HL-60 (cell line): ENCODE results near the gene AANAT.

Experiments
- DNase-seq, 2 experiments: peaks; one replicate each; pipeline ENCODE4 v3.0.0-alpha.2; 2010 to 2020; ENCODE audit warnings: low read depth in 1 of 2, low spot score in 1 of 2
- H3K27ac ChIP-seq: fragments of 250-450 bp; sonication (Bioruptor Pico); replicated peaks from 2 replicates; pipeline ENCODE4 v1.5.1; 2020; ENCODE audit warnings: mild to moderate bottlenecking, moderate library complexity
- H3K27me3 ChIP-seq: fragments of 250-450 bp; sonication (Bioruptor Pico); 2 replicates; pipeline ENCODE4 v1.5.1; 2021; ENCODE audit warnings: mild to moderate bottlenecking, moderate library complexity; ENCODE audit not compliant: insufficient read depth, poor library complexity, severe bottlenecking
- H3K4me3 ChIP-seq: replicated peaks from 2 replicates; pipeline ENCODE4 v1.5.1; 2011; ENCODE audit warnings: mild to moderate bottlenecking, control low read depth, low read length; ENCODE audit not compliant: insufficient read depth
- GABPA ChIP-seq: IDR thresholded peaks from 2 replicates; pipeline ENCODE4 v1.6.1; 2012; ENCODE audit warnings: low read depth
- POLR2AphosphoS5 ChIP-seq: IDR thresholded peaks from 2 replicates; pipeline ENCODE4 v1.6.1; 2012; ENCODE audit warnings: low read depth
- SPI1 ChIP-seq: IDR thresholded peaks from 2 replicates; pipeline ENCODE4 v1.6.1; 2012; ENCODE audit warnings: low read depth, mild to moderate bottlenecking, borderline replicate concordance
- TF ChIP-seq, protein P1 (sequence below): IDR thresholded peaks from 2 replicates; pipeline ENCODE4 v1.6.1; 2012; ENCODE audit warnings: low read depth; ENCODE audit not compliant: insufficient replicate concordance
- TF ChIP-seq, protein P2 (sequence below): IDR thresholded peaks from one replicate; pipeline ENCODE4 v1.5.1; 2011; ENCODE audit warnings: low read length, control low read depth, inconsistent platforms; ENCODE audit not compliant: insufficient read depth

AANAT gene

DNA sequence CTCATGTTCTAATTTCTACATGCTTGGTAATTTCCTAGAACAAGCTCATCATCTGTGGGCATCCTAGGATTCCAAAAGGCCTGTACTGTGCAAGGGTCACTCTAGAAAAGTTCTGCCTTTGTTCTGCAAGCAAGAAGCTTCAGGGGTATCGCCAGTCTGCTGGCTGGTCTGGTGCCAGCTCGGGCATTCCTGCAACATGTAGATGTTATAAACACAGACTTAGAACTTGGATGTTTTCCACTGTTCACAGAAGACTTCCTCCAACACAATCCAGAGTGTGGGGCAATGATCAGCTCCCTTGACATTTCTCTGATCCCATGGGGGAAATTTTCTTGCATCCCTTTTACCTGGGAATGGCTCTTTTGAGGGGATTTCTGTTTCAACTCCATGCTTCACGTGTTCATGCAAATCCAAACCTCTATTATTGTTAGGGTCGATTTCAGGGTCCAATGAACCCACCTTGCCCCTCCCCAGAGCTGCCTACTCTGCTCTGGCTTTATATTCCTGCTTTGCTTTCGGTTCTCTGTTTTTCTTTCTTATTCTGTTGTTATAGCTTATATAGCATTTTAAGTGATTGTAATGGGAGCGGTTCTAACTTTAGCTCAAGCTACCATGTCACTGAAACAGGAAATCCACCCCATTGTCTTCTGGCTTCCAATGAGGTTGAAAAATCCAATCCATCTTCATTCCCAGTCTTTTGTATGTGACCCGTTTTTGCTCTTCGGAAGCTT, 39.7 kb upstream of the AANAT start:
- TF ChIP-seq SPI1 = no peak
- H3K27ac ChIP-seq = no peak overlapping the region
- H3K4me3 ChIP-seq = no peak overlapping the region
- H3K27me3 ChIP-seq = no peaks in the 10 kb centered on the region
- DNase-seq = no peak

DNA sequence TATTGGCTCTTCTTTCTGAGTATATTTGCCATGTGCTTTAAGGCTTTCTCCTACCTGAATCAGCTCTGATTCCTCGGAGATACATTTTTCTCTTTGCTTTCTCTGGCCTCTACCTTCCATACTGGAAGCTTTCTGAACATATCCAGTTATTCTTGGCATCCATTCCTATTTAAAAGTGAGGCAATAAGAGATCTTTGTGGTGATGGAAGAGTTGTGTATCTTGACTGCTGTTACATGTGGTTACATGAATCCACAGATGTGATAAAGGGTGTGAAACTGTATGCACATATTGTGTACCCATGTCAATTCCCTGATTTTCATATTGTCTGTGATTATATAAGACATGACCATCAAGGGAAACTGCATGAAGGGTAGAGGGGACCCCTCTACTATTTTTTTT, 38.9 kb upstream of the AANAT start:
- Histone ChIP-seq H3K27ac (no peak overlapping the region), H3K27me3 (no peaks in the 10 kb centered on the region), H3K4me3 (no peak overlapping the region)
- DNase-seq = no peak
- TF ChIP-seq SPI1 (no peak), GABPA (no peak), POLR2AphosphoS5 (no peak)
- TF ChIP-seq, protein P1, sequence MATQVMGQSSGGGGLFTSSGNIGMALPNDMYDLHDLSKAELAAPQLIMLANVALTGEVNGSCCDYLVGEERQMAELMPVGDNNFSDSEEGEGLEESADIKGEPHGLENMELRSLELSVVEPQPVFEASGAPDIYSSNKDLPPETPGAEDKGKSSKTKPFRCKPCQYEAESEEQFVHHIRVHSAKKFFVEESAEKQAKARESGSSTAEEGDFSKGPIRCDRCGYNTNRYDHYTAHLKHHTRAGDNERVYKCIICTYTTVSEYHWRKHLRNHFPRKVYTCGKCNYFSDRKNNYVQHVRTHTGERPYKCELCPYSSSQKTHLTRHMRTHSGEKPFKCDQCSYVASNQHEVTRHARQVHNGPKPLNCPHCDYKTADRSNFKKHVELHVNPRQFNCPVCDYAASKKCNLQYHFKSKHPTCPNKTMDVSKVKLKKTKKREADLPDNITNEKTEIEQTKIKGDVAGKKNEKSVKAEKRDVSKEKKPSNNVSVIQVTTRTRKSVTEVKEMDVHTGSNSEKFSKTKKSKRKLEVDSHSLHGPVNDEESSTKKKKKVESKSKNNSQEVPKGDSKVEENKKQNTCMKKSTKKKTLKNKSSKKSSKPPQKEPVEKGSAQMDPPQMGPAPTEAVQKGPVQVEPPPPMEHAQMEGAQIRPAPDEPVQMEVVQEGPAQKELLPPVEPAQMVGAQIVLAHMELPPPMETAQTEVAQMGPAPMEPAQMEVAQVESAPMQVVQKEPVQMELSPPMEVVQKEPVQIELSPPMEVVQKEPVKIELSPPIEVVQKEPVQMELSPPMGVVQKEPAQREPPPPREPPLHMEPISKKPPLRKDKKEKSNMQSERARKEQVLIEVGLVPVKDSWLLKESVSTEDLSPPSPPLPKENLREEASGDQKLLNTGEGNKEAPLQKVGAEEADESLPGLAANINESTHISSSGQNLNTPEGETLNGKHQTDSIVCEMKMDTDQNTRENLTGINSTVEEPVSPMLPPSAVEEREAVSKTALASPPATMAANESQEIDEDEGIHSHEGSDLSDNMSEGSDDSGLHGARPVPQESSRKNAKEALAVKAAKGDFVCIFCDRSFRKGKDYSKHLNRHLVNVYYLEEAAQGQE = no peak
- TF ChIP-seq, protein P2, sequence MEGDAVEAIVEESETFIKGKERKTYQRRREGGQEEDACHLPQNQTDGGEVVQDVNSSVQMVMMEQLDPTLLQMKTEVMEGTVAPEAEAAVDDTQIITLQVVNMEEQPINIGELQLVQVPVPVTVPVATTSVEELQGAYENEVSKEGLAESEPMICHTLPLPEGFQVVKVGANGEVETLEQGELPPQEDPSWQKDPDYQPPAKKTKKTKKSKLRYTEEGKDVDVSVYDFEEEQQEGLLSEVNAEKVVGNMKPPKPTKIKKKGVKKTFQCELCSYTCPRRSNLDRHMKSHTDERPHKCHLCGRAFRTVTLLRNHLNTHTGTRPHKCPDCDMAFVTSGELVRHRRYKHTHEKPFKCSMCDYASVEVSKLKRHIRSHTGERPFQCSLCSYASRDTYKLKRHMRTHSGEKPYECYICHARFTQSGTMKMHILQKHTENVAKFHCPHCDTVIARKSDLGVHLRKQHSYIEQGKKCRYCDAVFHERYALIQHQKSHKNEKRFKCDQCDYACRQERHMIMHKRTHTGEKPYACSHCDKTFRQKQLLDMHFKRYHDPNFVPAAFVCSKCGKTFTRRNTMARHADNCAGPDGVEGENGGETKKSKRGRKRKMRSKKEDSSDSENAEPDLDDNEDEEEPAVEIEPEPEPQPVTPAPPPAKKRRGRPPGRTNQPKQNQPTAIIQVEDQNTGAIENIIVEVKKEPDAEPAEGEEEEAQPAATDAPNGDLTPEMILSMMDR = no peak

DNA sequence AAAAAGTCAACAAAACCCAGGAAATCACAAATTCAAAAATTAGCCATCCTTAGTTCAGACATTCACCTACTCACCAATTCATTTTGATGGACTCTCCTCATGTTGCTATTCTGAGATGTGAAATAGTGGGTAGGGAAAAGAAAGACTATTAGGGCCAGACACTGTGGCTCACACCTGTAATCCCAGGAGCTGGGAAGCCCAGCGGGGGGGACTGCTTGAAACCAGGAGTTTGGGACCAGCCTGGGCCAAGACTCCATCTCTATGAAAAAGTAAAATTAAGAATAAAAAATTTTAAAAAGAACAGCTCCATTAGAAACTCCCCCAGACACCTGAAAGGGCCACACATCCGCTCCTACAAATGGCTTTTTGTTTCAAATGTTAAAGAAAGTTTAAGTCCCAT, 35.9 kb upstream of the AANAT start:
- Histone ChIP-seq H3K27me3 (no peaks in the 10 kb centered on the region), H3K4me3 (no peak overlapping the region), H3K27ac (no peak overlapping the region)
- TF ChIP-seq GABPA (no peak), SPI1 (no peak), POLR2AphosphoS5 (no peak)
- TF ChIP-seq, protein P2 = no peak
- TF ChIP-seq, protein P1 = no peak
- DNase-seq = no peak

DNA sequence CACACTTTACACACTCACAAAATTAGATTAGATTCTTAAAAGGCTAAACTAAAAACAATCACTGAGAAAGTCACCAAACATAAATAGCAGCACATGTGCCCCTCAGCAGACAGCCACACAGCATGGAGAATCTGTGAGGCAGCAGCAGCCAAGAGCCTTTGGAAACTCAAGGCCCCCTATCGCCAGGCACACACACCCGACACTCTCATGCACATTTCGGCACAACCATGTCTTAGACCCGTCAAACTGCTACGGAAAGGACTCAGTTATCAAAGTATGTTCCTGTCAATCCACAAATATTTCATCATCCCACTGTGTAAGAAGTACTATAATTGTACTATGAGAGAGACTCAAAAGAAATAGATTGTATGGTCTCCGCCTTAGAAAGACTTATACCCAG, 35.4 kb upstream of the AANAT start:
- TF ChIP-seq POLR2AphosphoS5 (no peak), SPI1 (no peak), GABPA (no peak)
- TF ChIP-seq, protein P1 = no peak
- TF ChIP-seq, protein P2 = no peak
- H3K27ac ChIP-seq = no peak overlapping the region
- H3K27me3 ChIP-seq = no peaks in the 10 kb centered on the region
- DNase-seq = no peak
- H3K4me3 ChIP-seq = no peak overlapping the region
